GM18861 (cell line): ENCODE measurements around the gene CCND2.

Source experiments
- ATAC-seq: cut with Tn5 transposase; IDR thresholded peaks from one replicate; pipeline ENCODE4 v1.9.1; 2021; ENCODE audit not compliant: unreplicated experiment

Gene CCND2

GRCh38 chr12:4256043-4256826, 17.3 kb upstream of the CCND2 start:
- no peak for ATAC-seq

GRCh38 chr12:4257442-4257841, 16.1 kb upstream of the CCND2 start:
- no peak for ATAC-seq

GRCh38 chr12:4259099-4259498, 14.5 kb upstream of the CCND2 start:
- no peak for ATAC-seq

- peak; percentile 71 for ATAC-seq
These were observed 11.9 kb upstream of the CCND2 start for GRCh38 chr12:4261655-4262054.

GRCh38 chr12:4265280-4265679, 8.3 kb upstream of the CCND2 start:
- no peak for ATAC-seq

- ATAC-seq: no peak
These were observed 6.6 kb upstream of the CCND2 start for GRCh38 chr12:4266990-4267389.

GRCh38 chr12:4267704-4268328, 5.7 kb upstream of the CCND2 start:
- no peak for ATAC-seq

GRCh38 chr12:4268329-4269181, 5.0 kb upstream of the CCND2 start:
- no peak for ATAC-seq

- ATAC-seq: peak; percentile 26
These were observed 4.1 kb upstream of the CCND2 start for GRCh38 chr12:4269279-4269991.

GRCh38 chr12:4270016-4270830, 3.3 kb upstream of the CCND2 start:
- no peak for ATAC-seq

- no peak for ATAC-seq
These were observed 2.5 kb upstream of the CCND2 start for GRCh38 chr12:4270831-4271716.

GRCh38 chr12:4271717-4272423, 1.7 kb upstream of the CCND2 start:
- ATAC-seq: peak; percentile 27

GRCh38 chr12:4272424-4273272, 914 bp upstream of the CCND2 start:
- ATAC-seq: no peak

GRCh38 chr12:4273273-4273651, 300 bp upstream of the CCND2 start:
- no peak for ATAC-seq

- ATAC-seq: no peak
These were observed 944 bp downstream of the CCND2 start for GRCh38 chr12:4274396-4275015.

- ATAC-seq: no peak
These were observed 1.7 kb downstream of the CCND2 start for GRCh38 chr12:4275016-4275869.
